HCT116 (cell line): ENCODE data around the gene PATL2. TPM values are rescaled to one million over a fixed set of nuclear protein-coding genes. Genes with fewer than 3 reads are reported as not detected.

Source experiments
- ATAC-seq: fragments of 200-7000 bp; cut with Tn5 transposase; 2 replicates; pipeline ENCODE4 v1.9.1; 2020; ENCODE audit warnings: mild to moderate bottlenecking, moderate library complexity
- BruUV-seq: library from RNA; stranded (reverse); fragments of 400-500 nt; replicated peaks from 2 replicates; lab custom pipeline; 2021; lab: Mats Ljungman, UMichigan
- CTCF ChIA-PET: fragments of 300-600 bp; sonication (Branson Sonifier 250); formaldehyde crosslinking; loops from one replicate; lab custom pipeline; 2021; ENCODE audit warnings: antibody characterized with exemption; lab: Charles Lee
- POLR2A ChIA-PET: fragments of 300-600, 350-600 bp; sonication (Branson Sonifier 250); formaldehyde crosslinking; loops from one replicate; lab custom pipeline; 2021; ENCODE audit warnings: antibody characterized with exemption; lab: Charles Lee
- RAD21 ChIA-PET, 2 experiments: fragments of 300-600 bp; sonication (Branson Sonifier 250); formaldehyde crosslinking; loops; one replicate each; lab custom pipeline; 2023; ENCODE audit warnings: low total read pairs in 2 of 2; ENCODE audit not compliant: uncharacterized antibody in 2 of 2, unreplicated experiment in 2 of 2, low non-redundant PET in 1 of 2; lab: Charles Lee
- DNase-seq: peaks from one replicate; pipeline ENCODE4 v3.0.0-alpha.2; 2010; ENCODE audit warnings: low read depth, low spot score
- H2AFZ ChIP-seq: fragments of 200-600 bp; shearing (Covaris generic), sonication (generic); 2 replicates; pipeline ENCODE4 v1.6.1; 2017; ENCODE audit warnings: low read depth, mixed run types, mixed read lengths, antibody characterized with exemption, low read length; ENCODE audit not compliant: poor library complexity, severe bottlenecking
- H3K27ac ChIP-seq: 2 replicates; pipeline ENCODE4 v1.5.1; 2012; ENCODE audit warnings: low read depth, low read length
- H3K27me3 ChIP-seq: fragments of 200-600 bp; sonication (generic); 2 replicates; pipeline ENCODE4 v1.6.1; 2016; ENCODE audit warnings: mixed run types, low read length, mixed read lengths; ENCODE audit not compliant: insufficient read depth
- H3K36me3 ChIP-seq, 2 experiments: fragments of 200-500 bp in 1 of 2; fragments of 200-600 bp in 1 of 2; sonication (Bioruptor generic) in 1 of 2; sonication (generic) in 1 of 2; 2 replicates each; pipeline versions ENCODE4 v1.5.1 to v1.6.1; 2014 to 2016; ENCODE audit warnings: low read length in 2 of 2, inconsistent platforms in 1 of 2, mixed read lengths in 1 of 2, mixed run types in 1 of 2; ENCODE audit not compliant: insufficient read depth in 2 of 2, control insufficient read depth in 1 of 2
- H3K4me1 ChIP-seq, 2 experiments: fragments of 200-600 bp in 1 of 2; sonication (generic) in 1 of 2; 2 replicates each; pipeline versions ENCODE4 v1.5.1 to v1.6.1; 2012 to 2017; ENCODE audit warnings: low read length in 2 of 2, inconsistent platforms in 1 of 2, mild to moderate bottlenecking in 1 of 2, mixed read lengths in 1 of 2, mixed run types in 1 of 2, moderate library complexity in 1 of 2; ENCODE audit not compliant: insufficient read depth in 2 of 2, control insufficient read depth in 1 of 2
- H3K4me2 ChIP-seq: fragments of 200-600 bp; sonication (generic); 2 replicates; pipeline ENCODE4 v1.6.1; 2017; ENCODE audit warnings: mixed run types, low read length, mixed read lengths
- H3K4me3 ChIP-seq, 2 experiments: fragments of 200-600 bp in 1 of 2; sonication (generic) in 1 of 2; replicated peaks in 1 of 2; 2 replicates each; pipeline ENCODE4 v1.5.1; 2011 to 2016; ENCODE audit warnings: low read length in 2 of 2, control low read depth in 1 of 2, low read depth in 1 of 2, mild to moderate bottlenecking in 1 of 2, mixed read lengths in 1 of 2, mixed run types in 1 of 2
- H3K79me2 ChIP-seq: fragments of 200-600 bp; sonication (generic); 2 replicates; pipeline ENCODE4 v1.6.1; 2017; ENCODE audit warnings: mild to moderate bottlenecking, mixed run types, low read length, moderate library complexity, mixed read lengths; ENCODE audit not compliant: insufficient read depth
- H3K9ac ChIP-seq: fragments of 200-600 bp; sonication (generic); 2 replicates; pipeline ENCODE4 v1.6.1; 2016; ENCODE audit warnings: low read length, mixed read lengths
- H3K9me2 ChIP-seq: fragments of 200-600 bp; sonication (generic), shearing (Covaris generic); 2 replicates; pipeline ENCODE4 v1.6.1; 2017; ENCODE audit warnings: mixed run types, mild to moderate bottlenecking, moderate library complexity; ENCODE audit not compliant: insufficient read depth
- H3K9me3 ChIP-seq, 2 experiments: fragments of 200-500 bp in 1 of 2; fragments of 200-600 bp in 1 of 2; sonication (Bioruptor generic) in 1 of 2; sonication (generic) in 1 of 2; 2 replicates each; pipeline ENCODE4 v1.6.1; 2014 to 2017; ENCODE audit warnings: low read length in 2 of 2, mixed read lengths in 2 of 2, inconsistent platforms in 1 of 2, low read depth in 1 of 2, mild to moderate bottlenecking in 1 of 2, mixed run types in 1 of 2, moderate library complexity in 1 of 2; ENCODE audit not compliant: control insufficient read depth in 1 of 2, insufficient read depth in 1 of 2
- H4K20me1 ChIP-seq: fragments of 200-600 bp; sonication (generic), shearing (Covaris generic); 2 replicates; pipeline ENCODE4 v1.6.1; 2017; ENCODE audit warnings: mixed run types, mild to moderate bottlenecking, moderate library complexity; ENCODE audit not compliant: insufficient read depth
- ATF3 ChIP-seq: IDR thresholded peaks from 2 replicates; pipeline ENCODE4 v1.6.1; 2012
- CEBPB ChIP-seq: IDR thresholded peaks from 2 replicates; pipeline ENCODE4 v1.6.1; 2012; ENCODE audit warnings: low read depth
- CTCF ChIP-seq, 3 experiments: fragments of 200-600 bp in 1 of 3; sonication (generic) in 1 of 3; IDR thresholded peaks in 2 of 3; conservative IDR thresholded peaks in 1 of 3; 2 replicates each; pipeline ENCODE4 v1.5.1; 2012 to 2017; ENCODE audit warnings: low read depth in 2 of 3, low read length in 2 of 3, antibody characterized with exemption in 1 of 3, borderline replicate concordance in 1 of 3, control low read depth in 1 of 3, mild to moderate bottlenecking in 1 of 3, mixed read lengths in 1 of 3, mixed run types in 1 of 3, moderate library complexity in 1 of 3; ENCODE audit not compliant: insufficient read depth in 1 of 3
- EGR1 ChIP-seq: IDR thresholded peaks from 2 replicates; pipeline ENCODE4 v1.6.1; 2012; ENCODE audit warnings: low read depth
- ELF1 ChIP-seq: IDR thresholded peaks from 2 replicates; pipeline ENCODE4 v1.6.1; 2012; ENCODE audit warnings: low read depth, borderline replicate concordance
- EZH2 ChIP-seq: fragments of 200-600 bp; sonication (generic); IDR thresholded peaks from 2 replicates; pipeline ENCODE4 v1.6.1; 2017; ENCODE audit warnings: antibody characterized with exemption, mixed run types
- JUND ChIP-seq: IDR thresholded peaks from 2 replicates; pipeline ENCODE4 v1.6.1; 2012
- POLR2AphosphoS5 ChIP-seq: IDR thresholded peaks from 2 replicates; pipeline ENCODE4 v1.6.1; 2011; ENCODE audit warnings: mild to moderate bottlenecking, low read depth, low read length, moderate library complexity
- RAD21 ChIP-seq: IDR thresholded peaks from 2 replicates; pipeline ENCODE4 v1.6.1; 2012; ENCODE audit warnings: low read depth, mild to moderate bottlenecking
- SIN3A ChIP-seq: IDR thresholded peaks from 2 replicates; pipeline ENCODE4 v1.6.1; 2012; ENCODE audit warnings: low read depth
- SP1 ChIP-seq: IDR thresholded peaks from 2 replicates; pipeline ENCODE4 v1.6.1; 2012; ENCODE audit warnings: low read depth
- SRF ChIP-seq: IDR thresholded peaks from 2 replicates; pipeline ENCODE4 v1.6.1; 2012; ENCODE audit warnings: low read depth
- TCF7L2 ChIP-seq: IDR thresholded peaks from 2 replicates; pipeline ENCODE4 v1.7.0; 2011; ENCODE audit warnings: borderline replicate concordance, inconsistent platforms; ENCODE audit not compliant: insufficient read depth, insufficient read length; ENCODE audit errors: extremely low read depth
- YY1 ChIP-seq: IDR thresholded peaks from 2 replicates; pipeline ENCODE4 v1.6.1; 2011; ENCODE audit warnings: low read length, low read depth, moderate library complexity, mild to moderate bottlenecking; ENCODE audit not compliant: insufficient replicate concordance; ENCODE audit errors: extremely low read depth
- ZBTB33 ChIP-seq: IDR thresholded peaks from 2 replicates; pipeline ENCODE4 v1.6.1; 2011; ENCODE audit warnings: mild to moderate bottlenecking, low read length, moderate library complexity; ENCODE audit not compliant: insufficient replicate concordance; ENCODE audit errors: extremely low read depth
- ZFX ChIP-seq: fragments of 450-650 bp; IDR thresholded peaks from 2 replicates; pipeline ENCODE4 v1.6.1; 2017
- ZNF274 ChIP-seq: fragments of 200-500 bp; sonication (Bioruptor generic); IDR thresholded peaks from 2 replicates; pipeline ENCODE4 v1.6.1; 2014; ENCODE audit warnings: mild to moderate bottlenecking, low read depth, low read length, inconsistent platforms
- intact Hi-C: fragments of 100-400 bp; cut with micrococcal nuclease; formaldehyde crosslinking; loops from 2 replicates; pipeline ENCODE4 v1.10.0; 2022
- total RNA-seq: library from RNA; stranded (reverse); gene quantifications from one replicate; pipeline ENCODE4 v1.2.1, GENCODE V29; 2021; ENCODE audit not compliant: unreplicated experiment
- TF ChIP-seq, protein P1 (sequence below): IDR thresholded peaks from 2 replicates; pipeline ENCODE4 v1.6.1; 2012
- TF ChIP-seq, protein P2 (sequence below): IDR thresholded peaks from 2 replicates; pipeline ENCODE4 v1.6.1; 2012; ENCODE audit warnings: low read depth

The PATL2 gene
- total RNA-seq, 1 experiment from 2014 or later: 1.2 TPM

- TF ChIP-seq CEBPB (no peak), YY1 (no peak), POLR2AphosphoS5 (no peak), ATF3 (no peak), CTCF (IDR thresholded peaks at IDR 0.05 in 2 of 3, conservative IDR thresholded peaks at IDR 0.05 in 1 of 3; ENCODE audit: borderline replicate concordance in 1 of 3, insufficient read depth in 1 of 3, low read depth in 2 of 3, low read length in 2 of 3) (no peak), EZH2 (no peak), ELF1 (no peak), JUND (no peak), RAD21 (no peak), SP1 (no peak), ZFX (no peak), SIN3A (no peak), EGR1 (no peak), ZNF274 (no peak), SRF (no peak), TCF7L2 (no peak), ZBTB33 (no peak)
- TF ChIP-seq, protein P1, sequence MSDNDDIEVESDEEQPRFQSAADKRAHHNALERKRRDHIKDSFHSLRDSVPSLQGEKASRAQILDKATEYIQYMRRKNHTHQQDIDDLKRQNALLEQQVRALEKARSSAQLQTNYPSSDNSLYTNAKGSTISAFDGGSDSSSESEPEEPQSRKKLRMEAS: no peak
- TF ChIP-seq, protein P2, sequence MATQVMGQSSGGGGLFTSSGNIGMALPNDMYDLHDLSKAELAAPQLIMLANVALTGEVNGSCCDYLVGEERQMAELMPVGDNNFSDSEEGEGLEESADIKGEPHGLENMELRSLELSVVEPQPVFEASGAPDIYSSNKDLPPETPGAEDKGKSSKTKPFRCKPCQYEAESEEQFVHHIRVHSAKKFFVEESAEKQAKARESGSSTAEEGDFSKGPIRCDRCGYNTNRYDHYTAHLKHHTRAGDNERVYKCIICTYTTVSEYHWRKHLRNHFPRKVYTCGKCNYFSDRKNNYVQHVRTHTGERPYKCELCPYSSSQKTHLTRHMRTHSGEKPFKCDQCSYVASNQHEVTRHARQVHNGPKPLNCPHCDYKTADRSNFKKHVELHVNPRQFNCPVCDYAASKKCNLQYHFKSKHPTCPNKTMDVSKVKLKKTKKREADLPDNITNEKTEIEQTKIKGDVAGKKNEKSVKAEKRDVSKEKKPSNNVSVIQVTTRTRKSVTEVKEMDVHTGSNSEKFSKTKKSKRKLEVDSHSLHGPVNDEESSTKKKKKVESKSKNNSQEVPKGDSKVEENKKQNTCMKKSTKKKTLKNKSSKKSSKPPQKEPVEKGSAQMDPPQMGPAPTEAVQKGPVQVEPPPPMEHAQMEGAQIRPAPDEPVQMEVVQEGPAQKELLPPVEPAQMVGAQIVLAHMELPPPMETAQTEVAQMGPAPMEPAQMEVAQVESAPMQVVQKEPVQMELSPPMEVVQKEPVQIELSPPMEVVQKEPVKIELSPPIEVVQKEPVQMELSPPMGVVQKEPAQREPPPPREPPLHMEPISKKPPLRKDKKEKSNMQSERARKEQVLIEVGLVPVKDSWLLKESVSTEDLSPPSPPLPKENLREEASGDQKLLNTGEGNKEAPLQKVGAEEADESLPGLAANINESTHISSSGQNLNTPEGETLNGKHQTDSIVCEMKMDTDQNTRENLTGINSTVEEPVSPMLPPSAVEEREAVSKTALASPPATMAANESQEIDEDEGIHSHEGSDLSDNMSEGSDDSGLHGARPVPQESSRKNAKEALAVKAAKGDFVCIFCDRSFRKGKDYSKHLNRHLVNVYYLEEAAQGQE: no peak
- Histone ChIP-seq H3K36me3 (no peaks in the 10 kb centered on the region), H3K27me3 (no peaks in the 10 kb centered on the region), H3K9ac (no peak overlapping the region), H3K4me3 (no peak overlapping the region), H3K9me3 (no peaks in the 10 kb centered on the region), H2AFZ (no peak overlapping the region), H3K9me2 (no peaks in the 10 kb centered on the region), H4K20me1 (no peaks in the 10 kb centered on the region), H3K4me1 (no peaks in the 10 kb centered on the region), H3K27ac (no peak overlapping the region), H3K79me2 (no peaks in the 10 kb centered on the region), H3K4me2 (no peak overlapping the region)
- BruUV-seq: no TSS peak
- RAD21 ChIA-PET: no interaction called here
- ATAC-seq: no peak
- DNase-seq: no peak
- intact Hi-C loops: no loop called here
- CTCF ChIA-PET: no interaction called here
- POLR2A ChIA-PET: no interaction called here
Measured at GRCh38 chr15:44675911-44676310, 35.2 kb downstream of the PATL2 start.
